H9 (cell line): ENCODE results near the gene PTPN13. TPM values are rescaled to one million over a fixed set of nuclear protein-coding genes. Genes with fewer than 3 reads are reported as not detected.

Experiments used
- DNase-seq: peaks from one replicate; pipeline ENCODE4 v3.0.0-alpha.2; 2017
- H2AFZ ChIP-seq: one replicate; pipeline ENCODE4 v1.6.1; 2013; ENCODE audit warnings: mild to moderate bottlenecking, low read length, control low read depth, moderate library complexity
- H2AK5ac ChIP-seq: 2 replicates; pipeline ENCODE4 v1.6.1; 2013; ENCODE audit warnings: low read length, control low read depth, mixed read lengths; ENCODE audit not compliant: insufficient read length
- H2BK120ac ChIP-seq: one replicate; pipeline ENCODE4 v1.6.1; 2013; ENCODE audit warnings: low read depth, mild to moderate bottlenecking, low read length, control low read depth, inconsistent platforms; ENCODE audit not compliant: poor library complexity, severe bottlenecking
- H2BK12ac ChIP-seq: 2 replicates; pipeline ENCODE4 v1.6.1; 2013; ENCODE audit warnings: low read length, control low read depth, mixed read lengths, low read depth; ENCODE audit not compliant: insufficient read length
- H2BK15ac ChIP-seq: 2 replicates; pipeline ENCODE4 v1.6.1; 2013; ENCODE audit warnings: low read depth, low read length, control low read depth
- H2BK20ac ChIP-seq: one replicate; pipeline ENCODE4 v1.6.1; 2013; ENCODE audit warnings: low read depth, mild to moderate bottlenecking, low read length, control low read depth, inconsistent platforms; ENCODE audit not compliant: poor library complexity, severe bottlenecking
- H2BK5ac ChIP-seq: 2 replicates; pipeline ENCODE4 v1.6.1; 2013; ENCODE audit warnings: low read length, control low read depth, mixed read lengths; ENCODE audit not compliant: insufficient read length
- H3K14ac ChIP-seq: 2 replicates; pipeline ENCODE4 v1.6.1; 2013; ENCODE audit warnings: low read length, control low read depth; ENCODE audit not compliant: insufficient read depth
- H3K18ac ChIP-seq: 2 replicates; pipeline ENCODE4 v1.6.1; 2013; ENCODE audit warnings: low read depth, mild to moderate bottlenecking, mixed read lengths, low read length, control low read depth; ENCODE audit not compliant: insufficient read length
- H3K23ac ChIP-seq: 2 replicates; pipeline ENCODE4 v1.6.1; 2013; ENCODE audit warnings: low read length, control low read depth, mixed read lengths, low read depth; ENCODE audit not compliant: insufficient read length
- H3K23me2 ChIP-seq: 2 replicates; pipeline ENCODE4 v1.6.1; 2013; ENCODE audit warnings: low read depth, mild to moderate bottlenecking, mixed read lengths, low read length, control low read depth; ENCODE audit not compliant: insufficient read length, poor library complexity, severe bottlenecking
- H3K27ac ChIP-seq: 2 replicates; pipeline ENCODE4 v1.5.1; 2013; ENCODE audit warnings: low read length, control low read depth, mixed read lengths, low read depth; ENCODE audit not compliant: insufficient read length
- H3K27me3 ChIP-seq: 2 replicates; pipeline ENCODE4 v1.6.1; 2013; ENCODE audit warnings: low read length, control low read depth, inconsistent platforms; ENCODE audit not compliant: insufficient read depth
- H3K4ac ChIP-seq: 2 replicates; pipeline ENCODE4 v1.6.1; 2013; ENCODE audit warnings: low read depth, mild to moderate bottlenecking, control low read depth, inconsistent platforms, low read length, moderate library complexity
- H3K4me1 ChIP-seq: 2 replicates; pipeline ENCODE4 v1.6.1; 2013; ENCODE audit warnings: low read length, control low read depth, inconsistent platforms; ENCODE audit not compliant: insufficient read depth
- H3K4me2 ChIP-seq: 2 replicates; pipeline ENCODE4 v1.6.1; 2013; ENCODE audit warnings: low read length, control low read depth, mixed read lengths; ENCODE audit not compliant: insufficient read length, insufficient read depth
- H3K56ac ChIP-seq: 2 replicates; pipeline ENCODE4 v1.6.1; 2013; ENCODE audit warnings: low read depth, mild to moderate bottlenecking, mixed read lengths, low read length, control low read depth; ENCODE audit not compliant: insufficient read length
- H3K79me1 ChIP-seq: 2 replicates; pipeline ENCODE4 v1.6.1; 2013; ENCODE audit warnings: low read depth, mild to moderate bottlenecking, moderate library complexity, low read length, control low read depth, inconsistent platforms; ENCODE audit not compliant: insufficient read depth, poor library complexity, severe bottlenecking
- H3K79me2 ChIP-seq: 2 replicates; pipeline ENCODE4 v1.6.1; 2013; ENCODE audit warnings: low read length, control low read depth, inconsistent platforms; ENCODE audit not compliant: insufficient read depth
- H3K9ac ChIP-seq: 2 replicates; pipeline ENCODE4 v1.6.1; 2013; ENCODE audit warnings: low read length, control low read depth, mixed read lengths; ENCODE audit not compliant: insufficient read length; ENCODE audit errors: extremely low read depth
- H3K9me3 ChIP-seq: one replicate; pipeline ENCODE4 v1.6.1; 2013; ENCODE audit warnings: low read depth, low read length, inconsistent platforms; ENCODE audit not compliant: control insufficient read depth
- H3T11ph ChIP-seq: one replicate; pipeline ENCODE4 v1.6.1; 2013; ENCODE audit warnings: mild to moderate bottlenecking, low read length, control low read depth, inconsistent platforms
- H4K20me1 ChIP-seq: one replicate; pipeline ENCODE4 v1.6.1; 2013; ENCODE audit not compliant: control insufficient read depth, insufficient read length, insufficient read depth
- H4K5ac ChIP-seq: 2 replicates; pipeline ENCODE4 v1.6.1; 2013; ENCODE audit warnings: low read depth, mild to moderate bottlenecking, mixed read lengths, low read length, control low read depth; ENCODE audit not compliant: insufficient read length
- H4K8ac ChIP-seq: replicated peaks from 2 replicates; pipeline ENCODE4 v1.6.1; 2013; ENCODE audit warnings: low read length, control low read depth, mixed read lengths, low read depth; ENCODE audit not compliant: insufficient read length
- H4K91ac ChIP-seq: 2 replicates; pipeline ENCODE4 v1.6.1; 2013; ENCODE audit warnings: low read depth, mild to moderate bottlenecking, moderate library complexity, mixed read lengths, low read length, control low read depth; ENCODE audit not compliant: insufficient read length
- H3K27ac Mint-ChIP-seq, 3 experiments: 2 replicates in 2 of 3; 3 replicates in 1 of 3; pipeline ENCODE4 v1.8.0; 2020 to 2021; ENCODE audit warnings: mixed read lengths in 3 of 3, mild to moderate bottlenecking in 1 of 3, moderate library complexity in 1 of 3
- H3K27me3 Mint-ChIP-seq: 2 replicates; pipeline ENCODE4 v1.8.0; 2021; ENCODE audit warnings: low read depth, mild to moderate bottlenecking, moderate library complexity, mixed read lengths
- H3K36me3 Mint-ChIP-seq, 3 experiments: 2 replicates in 2 of 3; 3 replicates in 1 of 3; pipeline ENCODE4 v1.8.0; 2020 to 2021; ENCODE audit warnings: low read depth in 3 of 3, mixed read lengths in 3 of 3; ENCODE audit not compliant: insufficient read depth in 1 of 3
- H3K4me1 Mint-ChIP-seq, 2 experiments: 2 replicates each; pipeline ENCODE4 v1.8.0; 2020; ENCODE audit warnings: mixed read lengths in 2 of 2
- H3K4me3 Mint-ChIP-seq, 2 experiments: 2 replicates in 1 of 2; 3 replicates in 1 of 2; pipeline ENCODE4 v1.8.0; 2020 to 2021; ENCODE audit warnings: mild to moderate bottlenecking in 2 of 2, mixed read lengths in 2 of 2, moderate library complexity in 1 of 2
- H3K9me3 Mint-ChIP-seq, 2 experiments: 2 replicates in 1 of 2; 3 replicates in 1 of 2; pipeline ENCODE4 v1.8.0; 2020; ENCODE audit warnings: mild to moderate bottlenecking in 2 of 2, mixed read lengths in 2 of 2, moderate library complexity in 1 of 2
- WGBS: extraction: QIAGEN DNeasy Blood & Tissue Kit; methylation state at CpG from one replicate; pipeline ENCODE4 v1.1.7; 2013; ENCODE audit warnings: missing lambda C conversion rate, low lambda C conversion rate, mixed read lengths; ENCODE audit not compliant: insufficient read length; ENCODE audit errors: extremely low coverage; 5-methylcytosine and 5-hydroxymethylcytosine counted together
- total RNA-seq: library from RNA; stranded (reverse); gene quantifications from 2 replicates; pipeline ENCODE4 v1.2.1, GENCODE V29; 2021
- TF ChIP-seq, protein P1 (sequence below): fragments of 200-600 bp; sonication (generic); conservative IDR thresholded peaks from 3 replicates; pipeline ENCODE4 v1.8.0; 2021; ENCODE audit warnings: antibody characterized with exemption, mild to moderate bottlenecking

The PTPN13 gene
- total RNA-seq, 1 experiment from 2014 or later = 34.9 TPM

- H3K9me3 Mint-ChIP-seq = no peaks in the 10 kb centered on the region
- no peaks in the 10 kb centered on the region for H3K27me3 ChIP-seq
- WGBS = no CpG with 5 or more reads among the region's 2 CpGs
Measured at GRCh38 chr4:86565651-86566050, 28.5 kb upstream of the PTPN13 start.

More at GRCh38 chr4:86565651-86566050, 28.5 kb upstream of the PTPN13 start:
- no peaks in the 10 kb centered on the region for H3K36me3 Mint-ChIP-seq
- Histone ChIP-seq H2AFZ (no peak overlapping the region), H4K20me1 (no peaks in the 10 kb centered on the region), H2BK20ac (no peak overlapping the region), H2BK120ac (no peak overlapping the region), H2AK5ac (no peak overlapping the region), H3K23ac (no peak overlapping the region), H2BK15ac (no peak overlapping the region), H3K79me1 (no peaks in the 10 kb centered on the region), H3K79me2 (no peaks in the 10 kb centered on the region), H3K4me2 (no peak overlapping the region), H2BK12ac (no peak overlapping the region), H3K27ac (no peak overlapping the region), H4K5ac (no peak overlapping the region), H3K56ac (no peak overlapping the region), H4K8ac (no peak overlapping the region), H3K9me3 (no peaks in the 10 kb centered on the region), H2BK5ac (no peak overlapping the region), H3K4ac (no peak overlapping the region), H3K23me2 (no peaks in the 10 kb centered on the region), H3K4me1 (no peaks in the 10 kb centered on the region), H3K14ac (no peak overlapping the region), H3K18ac (no peak overlapping the region), H3K9ac (no peak overlapping the region), H3T11ph (no peak overlapping the region), H4K91ac (no peak overlapping the region)
- no peak overlapping the region for H3K4me3 Mint-ChIP-seq
- TF ChIP-seq, protein P1, sequence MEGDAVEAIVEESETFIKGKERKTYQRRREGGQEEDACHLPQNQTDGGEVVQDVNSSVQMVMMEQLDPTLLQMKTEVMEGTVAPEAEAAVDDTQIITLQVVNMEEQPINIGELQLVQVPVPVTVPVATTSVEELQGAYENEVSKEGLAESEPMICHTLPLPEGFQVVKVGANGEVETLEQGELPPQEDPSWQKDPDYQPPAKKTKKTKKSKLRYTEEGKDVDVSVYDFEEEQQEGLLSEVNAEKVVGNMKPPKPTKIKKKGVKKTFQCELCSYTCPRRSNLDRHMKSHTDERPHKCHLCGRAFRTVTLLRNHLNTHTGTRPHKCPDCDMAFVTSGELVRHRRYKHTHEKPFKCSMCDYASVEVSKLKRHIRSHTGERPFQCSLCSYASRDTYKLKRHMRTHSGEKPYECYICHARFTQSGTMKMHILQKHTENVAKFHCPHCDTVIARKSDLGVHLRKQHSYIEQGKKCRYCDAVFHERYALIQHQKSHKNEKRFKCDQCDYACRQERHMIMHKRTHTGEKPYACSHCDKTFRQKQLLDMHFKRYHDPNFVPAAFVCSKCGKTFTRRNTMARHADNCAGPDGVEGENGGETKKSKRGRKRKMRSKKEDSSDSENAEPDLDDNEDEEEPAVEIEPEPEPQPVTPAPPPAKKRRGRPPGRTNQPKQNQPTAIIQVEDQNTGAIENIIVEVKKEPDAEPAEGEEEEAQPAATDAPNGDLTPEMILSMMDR = no peak
- no peak overlapping the region for H3K27ac Mint-ChIP-seq
- H3K27me3 Mint-ChIP-seq = no peaks in the 10 kb centered on the region
- H3K4me1 Mint-ChIP-seq = peaks cover 7 to 9% of the 10 kb centered on the region in 2 experiments
- DNase-seq = no peak
